Central memory CD8-positive, alpha-beta T cell (primary cell): Measurements from ENCODE around the gene PLXDC1.

Experiments
- ATAC-seq: fragments of 150-1000 bp; cut with Tn5 transposase; replicated peaks from 2 replicates; pipeline ENCODE4 v1.10.0; 2022; ENCODE audit warnings: mild to moderate bottlenecking, moderate FRiP score, moderate number of reproducible peaks; ENCODE audit not compliant: poor library complexity, severe bottlenecking; ENCODE audit errors: extremely low read depth
- DNase-seq, 2 donors: peaks; one replicate each; pipeline ENCODE4 v3.0.0; 2021; ENCODE audit warnings: low spot score in 2 of 2
- H3K27ac Mint-ChIP-seq: one replicate; pipeline ENCODE4 v1.8.0; 2022; ENCODE audit warnings: low read depth, mild to moderate bottlenecking, moderate library complexity, mixed read lengths
- H3K27me3 Mint-ChIP-seq: one replicate; pipeline ENCODE4 v1.8.0; 2022; ENCODE audit warnings: mixed read lengths
- H3K36me3 Mint-ChIP-seq: one replicate; pipeline ENCODE4 v1.8.0; 2022; ENCODE audit warnings: mild to moderate bottlenecking, moderate library complexity, mixed read lengths; ENCODE audit not compliant: insufficient read depth
- H3K4me1 Mint-ChIP-seq: one replicate; pipeline ENCODE4 v1.8.0; 2022; ENCODE audit warnings: mixed read lengths
- H3K4me3 Mint-ChIP-seq: one replicate; pipeline ENCODE4 v1.8.0; 2022; ENCODE audit warnings: mild to moderate bottlenecking, moderate library complexity, mixed read lengths
- H3K9me3 Mint-ChIP-seq: one replicate; pipeline ENCODE4 v1.8.0; 2022; ENCODE audit warnings: mixed read lengths

The PLXDC1 gene

GRCh38 chr17:39094607-39095308 is 56.7 kb downstream of the PLXDC1 start:
- Mint-ChIP-seq H3K27me3 (no peaks in the 10 kb centered on the region), H3K27ac (peak overlapping the region; percentile 90), H3K4me1 (peaks cover 85% of the 10 kb centered on the region), H3K4me3 (peak overlapping the region; percentile 80), H3K36me3 (peaks cover 9% of the 10 kb centered on the region), H3K9me3 (no peaks in the 10 kb centered on the region)
- peak; percentile 59 for ATAC-seq
- peak; percentile 21 to 60 for DNase-seq

- peak overlapping the region; percentile 96 for H3K27ac Mint-ChIP-seq
- peak overlapping the region; percentile 77 for H3K4me3 Mint-ChIP-seq
- H3K9me3 Mint-ChIP-seq: no peaks in the 10 kb centered on the region
- peaks cover 11% of the 10 kb centered on the region for H3K36me3 Mint-ChIP-seq
- DNase-seq: no peak
- no peaks in the 10 kb centered on the region for H3K27me3 Mint-ChIP-seq
- H3K4me1 Mint-ChIP-seq: peaks cover 68% of the 10 kb centered on the region
- ATAC-seq: no peak
Measured at GRCh38 chr17:39092692-39093230, 58.7 kb downstream of the PLXDC1 start.

GRCh38 chr17:39090908-39091665 is 60.4 kb downstream of the PLXDC1 start:
- ATAC-seq (no peak), DNase-seq (no peak)
- Mint-ChIP-seq H3K4me1 (peaks cover 54% of the 10 kb centered on the region), H3K27me3 (no peaks in the 10 kb centered on the region), H3K27ac (peak overlapping the region; percentile 96), H3K9me3 (no peaks in the 10 kb centered on the region), H3K36me3 (peaks cover 8% of the 10 kb centered on the region), H3K4me3 (peak overlapping the region; percentile 54)

- H3K27ac Mint-ChIP-seq: peak overlapping the region; percentile 96
- H3K27me3 Mint-ChIP-seq: no peaks in the 10 kb centered on the region
- DNase-seq (no peak), ATAC-seq (no peak)
- H3K4me1 Mint-ChIP-seq: peaks cover 48% of the 10 kb centered on the region
- no peaks in the 10 kb centered on the region for H3K9me3 Mint-ChIP-seq
- no peak overlapping the region for H3K4me3 Mint-ChIP-seq
- H3K36me3 Mint-ChIP-seq: peaks cover 10% of the 10 kb centered on the region
Measured at GRCh38 chr17:39090400-39090799, 61.0 kb downstream of the PLXDC1 start.

- H3K27ac Mint-ChIP-seq: no peak overlapping the region
- H3K4me1 Mint-ChIP-seq: peaks cover 4% of the 10 kb centered on the region
Measured at GRCh38 chr17:39084558-39084957, 66.9 kb downstream of the PLXDC1 start.

GRCh38 chr17:39083270-39083669 is 68.2 kb downstream of the PLXDC1 start:
- Mint-ChIP-seq H3K27me3 (no peaks in the 10 kb centered on the region), H3K27ac (no peak overlapping the region), H3K4me1 (peaks cover 4% of the 10 kb centered on the region), H3K4me3 (no peak overlapping the region), H3K9me3 (no peaks in the 10 kb centered on the region), H3K36me3 (peaks cover 10% of the 10 kb centered on the region)
- no peak for ATAC-seq
- no peak for DNase-seq

More at GRCh38 chr17:39084558-39084957, 66.9 kb downstream of the PLXDC1 start:
- Mint-ChIP-seq H3K27me3 (no peaks in the 10 kb centered on the region), H3K9me3 (no peaks in the 10 kb centered on the region), H3K36me3 (peaks cover 10% of the 10 kb centered on the region), H3K4me3 (no peak overlapping the region)
- ATAC-seq (no peak), DNase-seq (no peak)

- no peaks in the 10 kb centered on the region for H3K9me3 Mint-ChIP-seq
- ATAC-seq: no peak
- H3K27ac Mint-ChIP-seq: no peak overlapping the region
- DNase-seq: no peak
- peaks cover 10% of the 10 kb centered on the region for H3K36me3 Mint-ChIP-seq
- H3K4me3 Mint-ChIP-seq: no peak overlapping the region
- peaks cover 4% of the 10 kb centered on the region for H3K4me1 Mint-ChIP-seq
- no peaks in the 10 kb centered on the region for H3K27me3 Mint-ChIP-seq
Measured at GRCh38 chr17:39082482-39082881, 69.0 kb downstream of the PLXDC1 start.

GRCh38 chr17:39081851-39082250 is 69.6 kb downstream of the PLXDC1 start:
- H3K9me3 Mint-ChIP-seq: no peaks in the 10 kb centered on the region
- no peak overlapping the region for H3K27ac Mint-ChIP-seq
- no peak for DNase-seq
- no peak for ATAC-seq
- no peaks in the 10 kb centered on the region for H3K27me3 Mint-ChIP-seq
- H3K36me3 Mint-ChIP-seq: peaks cover 9% of the 10 kb centered on the region
- H3K4me3 Mint-ChIP-seq: no peak overlapping the region
- H3K4me1 Mint-ChIP-seq: peaks cover 4% of the 10 kb centered on the region

- H3K4me1 Mint-ChIP-seq: peaks cover 4% of the 10 kb centered on the region
- no peak overlapping the region for H3K27ac Mint-ChIP-seq
- DNase-seq (no peak), ATAC-seq (no peak)
- no peak overlapping the region for H3K4me3 Mint-ChIP-seq
- no peaks in the 10 kb centered on the region for H3K9me3 Mint-ChIP-seq
- H3K27me3 Mint-ChIP-seq: no peaks in the 10 kb centered on the region
- H3K36me3 Mint-ChIP-seq: peaks cover 9% of the 10 kb centered on the region
Measured at GRCh38 chr17:39080421-39081078, 70.9 kb downstream of the PLXDC1 start.

GRCh38 chr17:39079836-39080235 is 71.6 kb downstream of the PLXDC1 start:
- Mint-ChIP-seq H3K4me1 (peaks cover 4% of the 10 kb centered on the region), H3K27ac (no peak overlapping the region), H3K9me3 (no peaks in the 10 kb centered on the region), H3K27me3 (no peaks in the 10 kb centered on the region), H3K4me3 (no peak overlapping the region), H3K36me3 (peaks cover 9% of the 10 kb centered on the region)
- ATAC-seq (no peak), DNase-seq (no peak)

- Mint-ChIP-seq H3K36me3 (peaks cover 9% of the 10 kb centered on the region), H3K27ac (no peak overlapping the region), H3K4me1 (no peaks in the 10 kb centered on the region), H3K9me3 (no peaks in the 10 kb centered on the region), H3K4me3 (no peak overlapping the region), H3K27me3 (no peaks in the 10 kb centered on the region)
- no peak for DNase-seq
- ATAC-seq: no peak
Measured at GRCh38 chr17:39077866-39078265, 73.6 kb downstream of the PLXDC1 start.

- Mint-ChIP-seq H3K27me3 (no peaks in the 10 kb centered on the region), H3K4me3 (no peak overlapping the region), H3K36me3 (peaks cover 10% of the 10 kb centered on the region), H3K27ac (no peak overlapping the region), H3K4me1 (no peaks in the 10 kb centered on the region), H3K9me3 (no peaks in the 10 kb centered on the region)
- ATAC-seq (no peak), DNase-seq (no peak)
Measured at GRCh38 chr17:39077252-39077651, 74.2 kb downstream of the PLXDC1 start.
